GM18868 (cell line): ENCODE data around the gene CDIPT.
A peak's percentile ranks its signal among the peaks of the same experiment; 100 is the strongest.
"Not testable (repeated sequence)": the region's sequence is repeated elsewhere in the genome, so short reads cannot be mapped to it uniquely, and the experiment has no call there.

Source experiments
- ATAC-seq: cut with Tn5 transposase; IDR thresholded peaks from one replicate; pipeline ENCODE4 v1.9.1; 2021; ENCODE audit warnings: mild to moderate bottlenecking, moderate library complexity; ENCODE audit not compliant: unreplicated experiment

Gene CDIPT, protein sequence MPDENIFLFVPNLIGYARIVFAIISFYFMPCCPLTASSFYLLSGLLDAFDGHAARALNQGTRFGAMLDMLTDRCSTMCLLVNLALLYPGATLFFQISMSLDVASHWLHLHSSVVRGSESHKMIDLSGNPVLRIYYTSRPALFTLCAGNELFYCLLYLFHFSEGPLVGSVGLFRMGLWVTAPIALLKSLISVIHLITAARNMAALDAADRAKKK

GRCh38 chr16:29862884-29863668 lies at the start of gene CDIPT:
Gene CDIPT, minus strand, starts transcription at chr16:29863226. Its CDS starts 369 bp downstream, at chr16:29862857.
- ATAC-seq, result peak; percentile 95

DNA sequence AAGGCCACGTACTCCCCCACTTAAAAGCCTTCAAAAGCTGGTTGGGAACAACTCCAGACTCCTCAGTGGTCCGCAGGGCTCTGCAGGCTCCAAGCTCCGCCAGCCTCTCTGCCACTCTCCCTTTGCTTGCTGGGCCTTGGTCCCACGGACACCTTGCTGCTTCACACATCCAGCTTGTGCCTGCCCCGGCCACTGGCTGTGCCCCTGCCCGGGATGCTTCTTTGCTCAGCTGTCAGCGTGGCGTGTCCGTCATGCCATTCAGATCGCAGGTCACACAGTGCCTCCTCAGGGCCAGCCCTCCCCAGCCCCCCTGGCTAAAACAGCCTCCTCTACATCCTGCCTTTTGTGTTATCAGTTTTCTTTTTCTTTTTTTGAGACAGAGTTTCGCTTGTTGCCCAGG lies 49.1 kb upstream of the CDIPT start:
- ATAC-seq, result no peak

DNA sequence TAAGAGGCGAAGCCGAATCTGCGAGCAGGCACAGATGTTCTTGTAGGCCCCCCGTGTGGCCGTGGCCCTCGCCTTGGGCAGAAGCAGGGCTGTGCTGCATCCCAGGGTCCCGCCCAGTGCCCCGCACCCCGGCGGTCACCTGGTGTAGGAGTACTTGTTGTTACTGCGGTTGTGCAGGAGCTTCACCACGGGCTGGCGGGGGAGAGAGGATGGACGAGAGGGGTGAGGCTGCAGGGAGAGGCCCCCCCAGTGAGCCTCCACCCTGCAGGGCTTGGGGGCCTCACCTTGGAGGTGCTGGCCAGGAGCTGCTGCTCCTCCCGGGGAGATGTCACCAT lies 48.6 kb upstream of the CDIPT start:
- no peak for ATAC-seq

DNA sequence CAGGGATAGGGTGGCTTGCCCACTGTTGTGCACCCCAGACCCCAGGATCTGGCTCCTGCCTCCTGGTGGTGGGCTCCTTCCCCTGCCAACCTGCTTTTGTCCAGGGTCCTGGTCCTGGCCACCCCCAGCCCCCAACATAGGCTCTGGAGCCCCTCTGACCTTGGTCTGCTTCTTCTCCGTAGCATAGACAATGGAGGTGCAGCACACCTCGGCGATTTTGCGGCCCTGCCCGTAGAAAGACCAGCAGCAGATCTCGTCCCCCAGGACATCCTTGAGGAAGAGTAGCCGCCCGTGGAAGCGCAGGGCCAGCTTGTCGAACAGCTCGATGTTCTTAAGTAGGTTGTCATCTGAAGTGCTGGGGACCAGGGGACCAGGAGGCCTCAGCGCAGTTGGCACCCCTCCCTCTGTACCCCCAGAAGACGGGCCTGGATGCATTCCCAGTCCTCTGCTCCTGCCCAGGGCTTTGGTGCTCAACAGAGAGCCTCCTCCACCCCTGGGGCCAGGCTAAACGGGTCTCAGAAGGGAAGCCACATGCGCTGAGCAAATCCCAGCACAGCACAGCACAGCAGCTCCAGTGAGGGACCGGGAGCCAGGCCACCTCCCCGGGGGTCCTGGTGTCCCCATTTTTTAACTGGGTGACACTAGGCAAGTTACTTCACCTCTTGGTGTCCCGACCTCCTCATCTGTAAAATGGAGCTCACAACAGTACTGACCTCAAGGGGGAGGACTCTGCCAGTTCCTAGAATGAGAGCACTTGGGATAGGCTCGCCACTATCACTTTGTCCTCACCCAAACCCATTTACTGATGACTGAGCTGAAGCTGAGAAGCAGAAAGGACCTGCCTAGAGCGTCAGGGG lies 48.0 kb upstream of the CDIPT start:
- no peak for ATAC-seq

GRCh38 chr16:29909851-29910250 lies 46.8 kb upstream of the CDIPT start:
- ATAC-seq, result not testable (repeated sequence)

DNA sequence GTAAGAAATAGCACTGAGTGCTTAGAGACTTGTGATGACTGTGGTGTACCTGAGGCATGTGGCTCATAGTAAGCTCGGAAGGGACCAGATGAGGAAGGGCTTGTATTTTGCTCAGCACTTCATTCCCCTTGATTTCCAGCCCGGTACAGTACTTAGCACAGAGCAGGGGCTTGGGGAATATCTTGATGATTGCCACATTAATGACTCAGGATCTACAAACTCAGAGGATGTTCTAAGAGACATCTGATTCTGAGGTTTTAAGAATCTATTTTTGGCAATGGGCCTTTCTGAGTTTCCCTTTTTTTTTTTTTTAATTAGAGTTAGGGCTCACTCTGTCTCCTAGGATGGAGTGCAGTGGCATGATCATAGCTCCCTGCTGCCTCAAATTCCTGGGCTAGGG lies 46.4 kb upstream of the CDIPT start:
- no peak for ATAC-seq

DNA sequence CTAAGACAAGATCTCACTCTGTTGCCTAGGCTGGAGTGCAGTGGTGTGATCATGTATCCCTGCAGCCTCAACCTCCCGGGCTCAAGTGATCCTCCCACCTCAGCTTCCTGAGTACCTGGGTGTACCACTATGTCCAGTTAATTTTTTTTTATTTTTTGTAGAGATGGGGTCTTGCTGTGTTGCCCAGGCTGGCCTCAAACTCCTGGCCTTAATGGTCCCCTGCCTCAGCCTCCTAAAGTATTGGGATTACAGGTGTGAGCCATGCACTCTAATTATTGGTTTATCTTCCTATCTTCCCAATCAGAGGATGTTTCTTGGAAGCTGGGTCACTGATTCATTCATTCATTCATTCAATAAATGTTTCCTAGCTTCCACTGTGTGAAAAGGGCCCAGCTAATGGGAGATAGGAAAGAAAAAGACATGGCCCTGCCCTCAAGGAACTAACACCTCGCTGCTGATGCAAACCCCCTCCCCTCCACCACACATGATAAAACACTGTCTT lies 45.7 kb upstream of the CDIPT start:
- ATAC-seq, result no peak

- ATAC-seq, result no peak
These were observed 44.9 kb upstream of the CDIPT start for GRCh38 chr16:29907973-29908372.

GRCh38 chr16:29906520-29907244 lies 43.7 kb upstream of the CDIPT start:
- no peak for ATAC-seq

DNA sequence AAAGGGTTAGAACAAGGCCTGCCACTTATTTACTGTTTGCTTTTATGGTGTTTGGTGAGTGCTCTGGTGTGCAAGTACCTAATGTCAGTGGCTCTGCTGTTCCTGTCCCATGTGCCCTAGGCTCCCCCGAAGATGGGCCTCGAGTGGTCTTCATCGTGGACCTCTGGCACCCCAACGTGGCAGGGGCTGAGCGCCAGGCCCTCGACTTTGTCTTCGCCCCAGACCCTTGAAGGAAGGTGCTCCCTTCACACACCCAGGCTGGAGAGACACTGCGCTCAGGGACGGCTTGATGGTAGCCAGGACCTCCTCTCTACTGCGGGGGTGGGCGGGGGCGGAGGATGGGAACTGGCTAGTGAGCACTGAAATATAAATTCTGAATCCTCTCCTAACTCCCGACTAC lies 42.6 kb upstream of the CDIPT start:
- no peak for ATAC-seq

DNA sequence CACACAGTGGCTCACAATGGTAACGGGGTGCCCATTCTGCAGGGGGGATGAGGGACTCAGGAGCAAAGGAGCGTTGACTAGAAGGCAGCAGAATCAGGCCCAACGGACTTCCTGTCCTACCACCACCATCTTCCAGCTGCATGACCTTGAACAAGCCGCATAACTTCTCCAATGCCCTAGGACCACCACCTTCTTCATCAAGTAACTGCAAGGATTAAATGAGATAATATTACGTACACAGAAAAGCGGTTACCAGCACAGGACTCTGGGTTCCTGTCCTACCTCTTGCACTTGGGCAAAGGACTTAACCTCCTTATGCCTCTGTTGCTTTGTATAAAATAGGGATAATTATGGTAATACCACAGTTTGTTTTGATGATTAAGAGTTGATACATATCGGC lies 41.9 kb upstream of the CDIPT start:
- no peak for ATAC-seq

DNA sequence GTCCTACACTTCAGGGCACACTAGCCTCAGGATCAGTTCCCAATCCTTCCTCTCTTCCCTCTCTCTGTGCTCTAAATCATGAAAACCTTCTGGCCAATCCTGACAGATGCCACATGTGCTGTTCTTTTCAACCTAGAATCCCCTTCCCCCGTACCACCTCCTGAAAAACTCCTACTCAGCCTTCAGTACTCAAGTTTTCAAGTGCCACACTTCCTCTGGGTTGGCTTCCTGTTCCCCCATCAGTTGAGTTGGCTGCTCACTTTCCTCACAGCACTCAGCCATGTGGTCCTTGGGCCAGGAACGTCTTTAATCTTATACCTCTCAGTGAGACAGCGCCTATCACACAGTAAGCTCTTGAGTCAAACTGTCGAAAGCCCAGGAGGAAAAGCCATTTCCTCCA lies 40.6 kb upstream of the CDIPT start:
- ATAC-seq, result no peak

DNA sequence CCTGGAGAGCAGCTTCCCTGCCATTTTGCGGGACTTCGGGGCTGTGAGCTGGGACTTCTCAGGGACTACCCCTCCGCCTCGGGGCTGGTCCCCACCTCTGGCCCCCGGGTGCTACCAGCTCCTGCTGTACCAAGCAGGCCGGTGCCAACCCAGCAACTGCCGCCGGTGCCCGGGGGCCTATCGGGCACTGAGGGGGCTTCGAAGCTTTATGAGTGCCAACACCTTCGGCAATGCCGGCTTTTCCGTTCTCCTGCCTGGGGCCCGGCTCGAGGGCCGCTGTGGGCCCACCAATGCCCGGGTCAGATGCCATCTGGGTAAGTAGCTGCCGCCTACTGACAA lies 38.5 kb upstream of the CDIPT start:
- ATAC-seq, result no peak

DNA sequence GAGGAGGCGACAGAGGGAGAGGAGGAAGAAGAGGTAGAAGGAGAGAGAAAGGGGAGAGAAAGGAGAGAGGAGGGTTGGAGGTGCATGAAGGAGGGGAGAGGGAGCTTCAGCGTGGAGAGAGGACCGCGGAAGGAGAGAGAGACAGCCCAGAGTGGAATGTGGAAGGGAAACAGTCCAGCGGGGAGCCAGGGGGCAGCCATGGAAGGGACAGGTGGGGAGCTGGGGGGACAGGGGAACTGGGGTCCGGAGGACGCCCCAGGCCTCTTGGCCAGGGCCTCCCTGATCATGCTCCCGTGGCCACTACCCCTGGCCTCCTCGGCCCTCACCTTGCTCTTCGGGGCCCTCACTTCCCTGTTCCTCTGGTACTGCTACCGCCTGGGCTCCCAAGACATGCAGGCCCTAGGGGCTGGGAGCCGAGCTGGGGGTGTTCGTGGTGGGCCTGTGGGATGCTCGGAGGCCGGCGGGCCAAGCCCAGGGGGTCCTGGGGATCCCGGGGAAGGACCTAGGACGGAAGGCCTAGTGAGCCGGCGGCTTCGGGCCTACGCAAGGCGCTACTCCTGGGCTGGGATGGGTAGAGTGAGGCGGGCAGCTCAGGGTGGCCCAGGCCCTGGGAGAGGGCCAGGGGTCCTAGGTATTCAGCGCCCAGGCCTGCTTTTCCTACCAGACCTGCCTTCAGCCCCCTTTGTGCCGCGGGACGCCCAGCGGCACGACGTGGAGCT lies 38.0 kb upstream of the CDIPT start:
- ATAC-seq, result no peak

GRCh38 chr16:29900102-29900887 lies 37.3 kb upstream of the CDIPT start, which contains the start of gene ASPHD1:
Gene ASPHD1, plus strand, starts transcription at chr16:29900488. Its CDS starts 484 bp downstream, at chr16:29900972.
- ATAC-seq, result no peak

DNA sequence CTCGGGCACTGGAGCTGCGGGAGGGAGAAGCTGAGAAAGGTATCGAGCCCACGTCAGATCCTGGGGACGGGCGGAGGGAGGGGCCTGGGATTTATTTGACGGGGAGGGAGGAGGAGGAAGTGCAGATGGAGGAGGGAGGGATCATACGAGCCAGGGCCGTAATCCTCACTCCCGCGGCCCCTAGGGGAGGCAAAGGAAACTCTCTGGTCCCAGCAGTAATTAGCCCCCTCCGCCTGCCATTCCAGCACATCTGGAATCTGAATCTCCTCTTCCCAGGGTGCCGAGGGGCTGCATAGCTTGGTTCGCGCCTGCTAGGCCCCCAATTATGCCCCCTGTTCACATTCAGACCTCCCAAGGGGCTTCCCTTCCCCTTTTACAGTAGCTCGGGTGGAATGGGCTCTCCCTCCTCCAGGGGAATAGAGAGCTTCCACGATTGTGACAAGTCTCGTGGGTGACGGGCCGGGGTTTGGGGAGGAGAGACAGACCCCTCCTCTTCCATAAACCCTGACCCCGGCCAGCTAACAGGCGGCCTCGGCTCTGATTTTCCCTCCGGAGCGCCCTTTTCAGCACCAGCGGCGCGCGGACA lies 36.6 kb upstream of the CDIPT start, which contains the start of gene SEZ6L2:
Gene SEZ6L2, minus strand, starts transcription at position 35 of the 586 bp plus-strand sequence. CDS start 531 bp downstream, outside the sequence.
- no peak for ATAC-seq

GRCh38 chr16:29898804-29899515 lies 35.9 kb upstream of the CDIPT start:
- ATAC-seq, result no peak

DNA sequence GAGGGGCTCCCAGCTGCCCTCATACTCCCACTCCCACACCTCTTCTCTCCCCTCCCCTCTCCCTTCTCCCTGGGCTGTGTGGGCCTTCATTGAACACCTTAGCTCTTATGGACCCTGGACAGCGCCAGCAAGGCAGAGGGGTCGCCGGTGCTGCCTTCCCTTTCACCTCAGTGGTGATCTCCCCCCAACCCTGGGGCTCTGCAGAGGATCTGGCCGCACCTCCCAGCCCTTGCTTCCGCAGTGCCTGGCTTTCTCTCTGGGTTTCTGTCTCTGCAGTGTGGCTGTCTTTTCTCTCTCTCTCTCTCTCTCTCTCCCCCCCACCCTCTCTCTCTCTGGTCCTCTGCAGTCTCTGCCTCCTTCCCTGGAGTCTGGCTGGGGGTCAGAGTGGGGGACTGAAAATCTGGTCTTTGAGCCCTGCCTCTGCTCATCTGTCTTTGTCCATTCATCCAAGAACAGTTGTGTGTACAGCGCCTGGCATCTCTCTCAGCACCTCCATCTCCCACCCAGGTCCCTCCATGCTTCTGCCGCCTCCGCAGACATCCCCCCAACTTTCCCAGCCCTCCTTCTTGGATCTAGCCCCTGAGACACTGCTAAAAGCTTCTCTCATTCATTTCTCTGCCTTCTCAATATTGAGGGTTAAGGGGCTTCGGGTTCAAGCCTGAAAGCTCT lies 35.2 kb upstream of the CDIPT start:
- ATAC-seq, result no peak
